Measurements from ENCODE around the gene MARK3.

Gene MARK3

GRCh38 chr14:103442288-103442687 is 57.1 kb downstream of the MARK3 start:
- no peak for DNase-seq

DNA sequence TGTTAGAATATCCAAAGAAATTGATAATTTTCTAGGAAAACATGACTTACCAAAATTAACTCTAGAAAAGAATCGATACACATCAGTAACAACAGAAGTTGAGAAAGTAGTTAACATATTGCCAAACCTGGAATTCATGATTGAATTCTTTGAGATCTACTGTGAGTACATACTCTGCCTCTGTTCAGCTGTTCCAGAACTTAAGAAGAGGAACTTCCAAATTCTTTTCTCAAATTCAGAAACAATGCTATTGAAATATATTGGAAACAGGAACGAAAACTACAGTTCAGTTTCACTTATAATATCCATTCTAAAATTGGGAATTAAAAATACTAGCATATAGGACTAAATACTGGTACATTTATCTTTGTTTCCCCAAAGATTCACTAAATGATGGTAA is 57.9 kb downstream of the MARK3 start:
- DNase-seq = no peak

GRCh38 chr14:103444837-103445524 is 59.8 kb downstream of the MARK3 start:
- no peak for DNase-seq

DNA sequence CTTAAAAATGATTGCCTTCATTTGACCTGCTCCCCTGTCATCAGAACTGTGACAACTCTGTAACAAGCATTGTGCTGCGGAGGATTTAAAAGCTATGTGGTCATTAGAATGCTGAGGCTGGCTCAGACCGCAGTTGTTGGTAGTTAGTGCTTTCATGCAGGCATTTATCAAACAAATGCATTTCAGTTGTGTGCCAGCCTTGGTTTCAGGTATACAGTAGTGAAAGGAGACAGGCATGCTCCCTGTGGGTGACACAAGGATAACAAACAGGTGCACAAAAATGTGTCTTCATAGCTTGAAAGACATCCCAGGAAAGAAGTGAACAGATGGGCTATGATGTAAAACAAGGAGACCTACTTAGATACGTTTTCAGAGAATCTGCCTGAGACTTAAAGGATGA is 60.6 kb downstream of the MARK3 start:
- DNase-seq = peak in 1 of 14 donors; percentile 83

DNA sequence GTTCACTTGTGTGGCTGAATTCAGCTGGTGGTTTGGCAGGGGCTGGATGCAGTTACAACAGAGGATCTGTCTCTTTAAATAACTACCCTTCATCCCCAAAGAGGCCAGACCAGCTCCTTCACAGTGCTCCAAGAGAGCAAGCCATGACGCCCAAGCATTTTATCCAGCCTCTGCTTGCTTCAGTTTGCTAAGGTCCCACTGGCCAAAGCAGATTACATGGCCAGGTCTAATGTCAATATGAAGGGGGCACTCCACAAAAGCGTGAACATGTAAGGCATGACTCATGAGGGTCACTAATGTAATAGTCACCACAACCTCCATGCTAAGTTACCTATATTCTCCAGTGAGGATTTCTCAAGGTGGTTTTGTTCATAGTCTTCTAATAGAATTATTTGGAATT is 62.9 kb downstream of the MARK3 start:
- peak in 1 of 14 donors; percentile 25 for DNase-seq

GRCh38 chr14:103449634-103450161 is 64.5 kb downstream of the MARK3 start:
- no peak for DNase-seq

- DNase-seq = no peak
Measured at GRCh38 chr14:103450416-103450815, 65.2 kb downstream of the MARK3 start.

DNA sequence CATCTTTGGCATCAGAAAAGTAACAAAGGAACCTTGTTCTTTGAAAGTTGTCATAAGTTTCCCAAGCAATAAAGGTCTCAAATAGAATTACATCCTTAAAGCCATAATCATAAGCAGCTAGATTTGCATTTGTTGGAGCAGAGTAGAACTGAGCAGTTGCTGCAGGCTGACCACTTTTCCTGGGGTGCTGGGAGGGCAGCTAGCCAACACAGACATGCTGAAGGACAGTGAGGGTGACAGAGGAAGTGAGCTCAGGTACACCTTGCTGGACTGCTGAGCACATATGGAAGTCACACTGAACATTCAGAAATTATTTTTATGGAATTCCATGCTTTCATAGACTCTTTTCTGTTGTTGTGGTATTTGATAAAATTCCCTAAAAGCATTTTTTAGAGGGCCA is 66.2 kb downstream of the MARK3 start:
- peak in 2 of 14 donors; percentile 10 to 73 for DNase-seq

- DNase-seq = no peak
Measured at GRCh38 chr14:103453791-103454190, 68.6 kb downstream of the MARK3 start.

DNA sequence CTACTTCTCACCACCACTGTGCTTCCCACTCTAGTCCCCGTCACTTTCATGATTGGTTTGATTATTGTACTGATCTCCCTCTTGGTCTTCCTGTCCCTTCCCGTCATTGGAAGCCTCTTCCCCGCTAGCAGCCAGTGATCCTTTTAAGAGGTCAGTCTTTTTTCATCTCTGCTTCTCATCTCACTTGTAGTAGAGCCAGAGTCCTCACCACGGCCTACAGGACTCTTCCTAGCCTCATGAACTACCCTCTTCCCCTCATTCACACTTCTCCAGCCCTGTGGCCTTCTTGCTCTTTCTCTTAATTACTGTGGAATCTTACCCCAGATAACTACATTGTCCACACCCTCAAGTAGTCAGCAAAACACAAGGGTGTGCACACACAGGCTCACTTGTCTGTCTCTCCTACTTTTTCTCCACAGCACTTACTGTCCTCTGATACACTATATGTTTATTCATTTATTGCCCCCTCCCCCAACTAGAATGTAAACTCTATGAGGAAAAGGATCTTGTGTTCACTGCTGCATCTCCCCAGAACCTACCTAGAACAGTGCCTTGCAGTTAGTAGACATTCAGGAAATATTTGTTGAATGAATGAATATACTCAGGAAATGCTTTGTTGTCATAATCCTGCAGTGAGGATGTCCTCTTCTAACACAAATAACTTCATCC is 71.1 kb downstream of the MARK3 start:
- DNase-seq = no peak

DNA sequence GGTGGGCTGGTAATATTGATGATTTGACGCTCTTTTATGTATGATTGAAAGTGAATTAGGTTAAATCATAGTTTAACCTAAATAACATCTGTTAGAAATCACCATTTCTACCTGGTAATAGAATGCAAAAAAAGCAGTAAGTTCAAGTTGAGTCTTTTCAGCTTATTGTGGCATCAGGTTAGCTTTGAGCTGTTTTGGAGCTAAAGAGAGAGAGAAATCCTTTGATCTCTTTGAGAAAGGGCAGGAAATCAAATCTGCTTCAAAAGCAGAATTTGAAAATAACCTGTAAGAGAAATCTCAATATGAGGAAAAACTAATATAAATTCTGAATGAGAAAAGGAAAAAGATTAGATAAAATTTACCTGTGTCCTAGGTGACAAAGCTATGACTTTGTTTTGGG is 75.2 kb downstream of the MARK3 start:
- DNase-seq = no peak

GRCh38 chr14:103463149-103463548 is 77.9 kb downstream of the MARK3 start:
- DNase-seq = no peak

- DNase-seq = no peak
Measured at GRCh38 chr14:103463851-103464250, 78.6 kb downstream of the MARK3 start.

DNA sequence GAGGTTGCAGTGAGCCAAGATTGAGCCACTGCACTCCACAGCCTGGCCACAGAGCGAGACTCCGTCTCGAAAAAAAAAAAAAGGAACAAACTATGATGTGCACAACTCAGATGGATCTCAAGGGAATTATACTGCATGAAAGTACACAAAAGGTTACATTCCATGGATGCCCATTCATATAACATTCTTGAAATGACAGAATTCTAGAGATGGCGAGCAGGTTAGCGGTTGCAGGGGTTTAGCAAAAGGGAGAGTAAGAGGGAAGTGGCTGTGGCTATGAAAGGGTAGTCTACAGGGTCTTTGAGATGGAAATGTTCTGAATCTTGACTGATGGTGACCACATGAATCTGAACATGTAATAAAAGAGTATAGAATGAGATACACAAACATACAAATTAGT is 87.7 kb downstream of the MARK3 start:
- DNase-seq = no peak

DNA sequence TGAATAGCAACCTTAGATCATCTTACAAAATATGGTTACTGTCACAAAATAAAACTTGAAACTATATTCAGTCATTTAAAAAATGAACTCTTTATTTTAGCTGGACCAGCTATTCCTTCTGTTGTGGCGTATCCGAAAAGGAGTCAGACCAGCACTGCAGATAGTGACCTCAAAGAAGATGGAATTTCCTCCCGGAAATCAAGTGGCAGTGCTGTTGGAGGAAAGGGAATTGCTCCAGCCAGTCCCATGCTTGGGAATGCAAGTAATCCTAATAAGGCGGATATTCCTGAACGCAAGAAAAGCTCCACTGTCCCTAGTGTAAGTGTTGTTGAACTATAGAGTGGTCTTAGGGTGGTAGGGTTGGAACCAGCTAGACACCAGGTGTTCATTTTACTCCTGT is 89.7 kb downstream of the MARK3 start:
- DNase-seq = no peak

- no peak for DNase-seq
Measured at GRCh38 chr14:103476065-103476464, 90.8 kb downstream of the MARK3 start.

DNA sequence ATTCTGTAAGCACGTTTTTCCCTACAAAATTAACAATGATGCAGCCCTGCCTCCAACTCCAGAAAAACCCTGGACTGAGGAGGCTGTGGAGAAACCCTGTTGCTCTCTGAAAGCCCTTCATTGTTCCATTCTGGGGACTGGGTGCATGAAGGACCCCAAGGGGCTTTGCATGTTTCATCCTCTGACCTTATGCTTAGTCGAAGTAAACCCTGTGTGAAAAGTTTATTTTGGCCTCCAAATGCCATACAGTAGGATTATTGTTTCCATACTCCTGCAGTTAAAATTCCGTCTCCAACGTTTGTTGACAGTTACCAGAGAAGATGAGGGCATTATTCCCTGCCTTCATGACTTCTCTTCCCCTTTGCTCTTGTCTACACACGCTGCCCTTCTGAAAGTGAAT is 91.4 kb downstream of the MARK3 start:
- no peak for DNase-seq

GRCh38 chr14:103480595-103480994 is 95.4 kb downstream of the MARK3 start:
- no peak for DNase-seq

DNA sequence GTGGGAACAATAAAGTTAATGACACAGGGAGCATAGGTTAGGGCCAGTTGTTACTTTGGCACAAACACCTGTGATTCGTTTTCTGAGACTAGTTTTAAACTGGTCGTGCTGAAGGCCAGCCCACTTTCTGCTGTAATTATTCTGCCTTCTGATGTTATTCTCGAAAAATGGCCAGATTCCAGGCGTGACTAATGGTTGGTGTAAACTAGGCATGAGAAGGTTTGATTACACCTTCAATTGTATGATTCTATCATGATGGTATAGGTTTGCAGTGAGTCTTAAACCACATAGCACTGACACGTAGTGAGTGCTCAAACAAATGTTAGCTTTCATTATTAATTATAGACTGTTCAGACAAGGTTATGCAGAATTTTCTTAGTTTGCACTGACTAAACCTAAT is 98.4 kb downstream of the MARK3 start:
- DNase-seq = no peak

GRCh38 chr14:103485504-103485903 is 100.3 kb downstream of the MARK3 start:
- DNase-seq = no peak

- DNase-seq = no peak
Measured at GRCh38 chr14:103488071-103488470, 102.9 kb downstream of the MARK3 start.

GRCh38 chr14:103488960-103489359 is 103.7 kb downstream of the MARK3 start:
- DNase-seq = no peak

GRCh38 chr14:103489621-103490020 is 104.4 kb downstream of the MARK3 start:
- no peak for DNase-seq

DNA sequence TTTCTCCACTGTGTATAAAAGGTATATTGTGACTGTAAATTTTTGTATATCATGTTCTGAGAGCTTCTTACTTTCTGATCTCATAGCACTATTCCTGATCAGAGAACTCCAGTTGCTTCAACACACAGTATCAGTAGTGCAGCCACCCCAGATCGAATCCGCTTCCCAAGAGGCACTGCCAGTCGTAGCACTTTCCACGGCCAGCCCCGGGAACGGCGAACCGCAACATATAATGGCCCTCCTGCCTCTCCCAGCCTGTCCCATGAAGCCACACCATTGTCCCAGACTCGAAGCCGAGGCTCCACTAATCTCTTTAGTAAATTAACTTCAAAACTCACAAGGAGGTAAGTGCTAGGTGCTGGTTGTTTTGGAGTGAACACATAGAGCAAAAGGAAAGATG is 106.5 kb downstream of the MARK3 start:
- no peak for DNase-seq

All from C1 segment of cervical spinal cord (tissue), 14 donors.